ENCODE data around the gene ACOT6. TPM values are rescaled to one million over a fixed set of nuclear protein-coding genes. Genes with fewer than 3 reads are reported as not detected.
"Not testable (repeated sequence)": the region's sequence is repeated elsewhere in the genome, so short reads cannot be mapped to it uniquely, and the experiment has no call there.

Gene ACOT6
- not detected for total RNA-seq
- long read RNA-seq, partial matches to known transcripts, result 0 of 5 reads
- long read RNA-seq, other reads (novel, unspliced or antisense), result 5 of 5 reads

- H3K4me1 ChIP-seq, result peaks cover 8% of the 10 kb centered on the region
- intact Hi-C loops (cut with DNase I), result no loop called here
- peak; percentile 95 for ATAC-seq
- peak within 1 kb of the TSS; percentile 87 for H3K27ac ChIP-seq
- no peaks in the 10 kb centered on the region for H3K9me3 ChIP-seq
- H3K27me3 ChIP-seq (ENCODE audit: low read depth), result no peaks in the 10 kb centered on the region
- H3K4me3 ChIP-seq, result peak within 1 kb of the TSS; percentile 70
- no peaks in the 10 kb centered on the region for H3K36me3 ChIP-seq
- DNase-seq, result peak; percentile 83
- TF ChIP-seq CTCF (IDR thresholded peaks at IDR 0.05), result no peak
Measured at GRCh38 chr14:73612339-73613045, at the start of gene ACOT6. Gene ACOT6 (plus strand): TSS chr14:73612517. CDS start chr14:73612572, 55 bp downstream.

GRCh38 chr14:73562696-73563095, 49.6 kb upstream of the ACOT6 start:
- H3K36me3 ChIP-seq; DNase-seq; H3K27ac ChIP-seq; H3K9me3 ChIP-seq; intact Hi-C loops (cut with DNase I); H3K27me3 ChIP-seq (ENCODE audit: low read depth); ATAC-seq; H3K4me3 ChIP-seq: not testable (repeated sequence)
- H3K4me1 ChIP-seq, result peaks cover 16% of the 10 kb centered on the region

- peaks cover 36% of the 10 kb centered on the region for H3K4me1 ChIP-seq
- intact Hi-C loops (cut with DNase I); H3K36me3 ChIP-seq; H3K4me3 ChIP-seq; H3K27ac ChIP-seq; H3K27me3 ChIP-seq (ENCODE audit: low read depth); ATAC-seq; DNase-seq; H3K9me3 ChIP-seq: not testable (repeated sequence)
Measured at GRCh38 chr14:73566431-73566830, 45.9 kb upstream of the ACOT6 start.

- H3K27ac ChIP-seq; DNase-seq; ATAC-seq; H3K9me3 ChIP-seq; H3K27me3 ChIP-seq (ENCODE audit: low read depth); intact Hi-C loops (cut with DNase I); H3K4me3 ChIP-seq; H3K36me3 ChIP-seq: not testable (repeated sequence)
- H3K4me1 ChIP-seq, result peaks cover 36% of the 10 kb centered on the region
Measured at GRCh38 chr14:73566935-73567334, 45.4 kb upstream of the ACOT6 start.

- intact Hi-C loops (cut with DNase I), result no loop called here
- Histone ChIP-seq H3K36me3 (no peaks in the 10 kb centered on the region), H3K4me3 (peak overlapping the region; percentile 73), H3K27me3 (ENCODE audit: low read depth) (no peaks in the 10 kb centered on the region), H3K9me3 (no peaks in the 10 kb centered on the region), H3K4me1 (peaks cover 36% of the 10 kb centered on the region), H3K27ac (peak overlapping the region; percentile 94)
- DNase-seq, result no peak
- no peak for ATAC-seq
- TF ChIP-seq CTCF (IDR thresholded peaks at IDR 0.05), result no peak
Measured at GRCh38 chr14:73567358-73567757, 45.0 kb upstream of the ACOT6 start.

- Histone ChIP-seq H3K9me3 (no peaks in the 10 kb centered on the region), H3K4me1 (peaks cover 36% of the 10 kb centered on the region), H3K27ac (peak overlapping the region; percentile 94), H3K27me3 (ENCODE audit: low read depth) (no peaks in the 10 kb centered on the region), H3K4me3 (peak overlapping the region; percentile 73), H3K36me3 (no peaks in the 10 kb centered on the region)
- no peak for TF ChIP-seq CTCF (IDR thresholded peaks at IDR 0.05)
- DNase-seq, result no peak
- peak in 1 of 2 donors; percentile 53 for ATAC-seq
- intact Hi-C loops (cut with DNase I), result no loop called here
Measured at GRCh38 chr14:73567951-73568885, 44.1 kb upstream of the ACOT6 start.

GRCh38 chr14:73568886-73569184, 43.5 kb upstream of the ACOT6 start:
- ATAC-seq; H3K27me3 ChIP-seq (ENCODE audit: low read depth); DNase-seq; H3K9me3 ChIP-seq; H3K36me3 ChIP-seq; intact Hi-C loops (cut with DNase I): not testable (repeated sequence)
- peaks cover 36% of the 10 kb centered on the region for H3K4me1 ChIP-seq
- peak overlapping the region; percentile 73 for H3K4me3 ChIP-seq
- H3K27ac ChIP-seq, result peak overlapping the region; percentile 94

- Histone ChIP-seq H3K27ac (peak within 1 kb of the TSS; percentile 94), H3K4me3 (peak within 1 kb of the TSS; percentile 73), H3K4me1 (peaks cover 36% of the 10 kb centered on the region)
- intact Hi-C loops (cut with DNase I); H3K9me3 ChIP-seq; H3K36me3 ChIP-seq; H3K27me3 ChIP-seq (ENCODE audit: low read depth): not testable (repeated sequence)
- DNase-seq (peak; percentile 88), ATAC-seq (peak; percentile 85 to 90)
Measured at GRCh38 chr14:73569185-73569958, 42.9 kb upstream of the ACOT6 start, which contains the start of gene ACOT2. Gene ACOT2 (plus strand): TSS chr14:73569213. CDS start chr14:73569241, 28 bp downstream.

Data from lower lobe of right lung (tissue), 2 donors.